Breast epithelium (tissue), 3 donors: ENCODE results near the gene CORO2B.

Experiments used
- POLR2A ChIP-seq: fragments of 450-650 bp; IDR thresholded peaks from one replicate; pipeline ENCODE4 v1.6.1; 2016; ENCODE audit warnings: antibody characterized with exemption, mild to moderate bottlenecking, moderate library complexity
- POLR2AphosphoS5 ChIP-seq, 3 donors: sonication (generic); formaldehyde crosslinking; IDR thresholded peaks; one replicate each; pipeline ENCODE4 v1.6.1; 2017; ENCODE audit warnings: antibody characterized with exemption in 3 of 3
- TF ChIP-seq, protein P1 (sequence below), 3 donors: fragments of 450-650 bp; IDR thresholded peaks; one replicate each; pipeline ENCODE4 v1.5.1; 2016 to 2017; ENCODE audit warnings: antibody characterized with exemption in 3 of 3, mild to moderate bottlenecking in 3 of 3, moderate library complexity in 3 of 3

DNA sequence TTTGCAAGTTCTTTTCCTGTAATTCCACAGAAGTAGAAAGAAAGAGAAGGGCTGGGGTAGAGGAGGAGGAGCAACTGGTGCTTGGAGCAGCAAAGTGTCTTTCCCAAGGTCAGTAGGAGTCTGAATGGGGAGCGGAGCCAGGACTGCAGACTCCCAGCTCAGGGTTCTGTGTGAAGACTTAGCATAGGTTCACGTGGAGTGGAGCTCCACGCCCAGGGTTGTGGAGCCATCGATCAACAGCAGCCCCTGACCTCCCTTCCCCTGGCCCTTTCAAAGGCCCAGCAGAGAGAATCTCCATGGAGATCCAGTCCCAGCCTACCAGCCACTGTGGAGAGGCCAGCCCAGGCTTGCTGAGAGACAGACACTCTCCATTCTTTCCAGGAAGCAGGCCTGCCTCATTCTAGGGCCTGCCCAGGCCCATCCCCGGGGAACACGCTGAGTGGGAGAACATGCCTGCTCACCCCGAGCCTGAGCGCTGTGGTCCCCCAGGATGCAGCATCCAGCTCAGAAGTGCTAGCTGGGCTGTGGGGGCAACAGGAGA, 62.1 kb downstream of the CORO2B start:
- TF ChIP-seq, protein P1, sequence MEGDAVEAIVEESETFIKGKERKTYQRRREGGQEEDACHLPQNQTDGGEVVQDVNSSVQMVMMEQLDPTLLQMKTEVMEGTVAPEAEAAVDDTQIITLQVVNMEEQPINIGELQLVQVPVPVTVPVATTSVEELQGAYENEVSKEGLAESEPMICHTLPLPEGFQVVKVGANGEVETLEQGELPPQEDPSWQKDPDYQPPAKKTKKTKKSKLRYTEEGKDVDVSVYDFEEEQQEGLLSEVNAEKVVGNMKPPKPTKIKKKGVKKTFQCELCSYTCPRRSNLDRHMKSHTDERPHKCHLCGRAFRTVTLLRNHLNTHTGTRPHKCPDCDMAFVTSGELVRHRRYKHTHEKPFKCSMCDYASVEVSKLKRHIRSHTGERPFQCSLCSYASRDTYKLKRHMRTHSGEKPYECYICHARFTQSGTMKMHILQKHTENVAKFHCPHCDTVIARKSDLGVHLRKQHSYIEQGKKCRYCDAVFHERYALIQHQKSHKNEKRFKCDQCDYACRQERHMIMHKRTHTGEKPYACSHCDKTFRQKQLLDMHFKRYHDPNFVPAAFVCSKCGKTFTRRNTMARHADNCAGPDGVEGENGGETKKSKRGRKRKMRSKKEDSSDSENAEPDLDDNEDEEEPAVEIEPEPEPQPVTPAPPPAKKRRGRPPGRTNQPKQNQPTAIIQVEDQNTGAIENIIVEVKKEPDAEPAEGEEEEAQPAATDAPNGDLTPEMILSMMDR (IDR thresholded peaks at IDR 0.05) = no peak
- TF ChIP-seq POLR2AphosphoS5 (IDR thresholded peaks at IDR 0.05) (no peak), POLR2A (no peak)
